ENCODE results near the gene OCIAD1.

OCIAD1 gene

DNA sequence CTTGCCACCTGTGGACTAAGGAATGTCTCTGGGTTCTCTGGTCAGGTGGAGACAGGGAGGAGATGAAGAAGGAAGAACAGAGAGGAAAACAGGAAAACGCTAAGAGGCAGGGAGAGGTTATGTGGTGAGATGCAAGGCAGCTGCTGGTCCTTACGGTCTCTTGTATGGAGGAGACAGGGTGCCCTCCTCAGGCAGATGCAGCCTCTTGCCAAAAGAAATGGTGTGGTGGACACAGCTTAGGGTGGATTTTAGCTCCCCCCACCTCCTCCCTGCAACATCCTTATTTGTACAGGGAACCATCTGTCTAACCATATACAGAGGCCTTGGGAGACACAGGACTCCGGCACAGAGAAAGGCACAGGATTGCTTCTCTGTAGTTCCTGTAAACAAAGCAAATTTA, 66.0 kb downstream of the OCIAD1 start:
- no peaks in the 10 kb centered on the region for H3K27me3 ChIP-seq (replicated peaks)

DNA sequence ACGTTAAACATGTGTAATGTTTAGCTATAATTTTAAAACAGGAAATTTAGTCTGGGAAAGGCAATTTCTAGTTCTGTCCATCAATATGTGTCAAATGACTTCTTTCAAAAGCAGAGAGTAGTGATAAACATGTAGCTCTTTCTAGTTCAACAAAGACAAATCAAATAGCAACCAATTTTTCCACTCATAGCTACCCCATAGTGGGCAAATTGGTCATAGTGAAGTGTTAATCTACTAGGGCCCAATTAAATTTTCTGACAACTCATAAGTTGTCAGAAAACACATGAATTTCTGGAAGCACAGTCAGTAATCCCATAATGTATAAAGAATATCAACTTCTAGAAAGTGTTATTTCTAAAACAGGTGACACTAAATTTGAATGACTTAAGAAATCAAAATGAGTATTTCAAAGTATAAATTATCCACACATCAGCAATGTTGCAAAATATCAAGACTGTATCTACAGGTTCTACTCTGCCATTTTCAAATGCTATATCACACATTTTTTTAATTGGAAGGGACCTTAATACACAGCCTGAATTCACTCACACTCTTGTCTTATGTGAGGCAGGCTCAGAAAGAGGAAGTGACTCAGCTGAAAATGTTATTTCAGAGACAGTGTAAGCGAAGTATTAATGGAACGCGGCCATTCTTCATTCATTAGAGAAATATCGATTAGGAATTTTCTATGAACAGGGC, 68.0 kb downstream of the OCIAD1 start:
- in situ Hi-C loops (cut with HindIII; ENCODE audit: low pct_ligation_motif_present, low sequenced_read_pairs): no loop called here
- TF ChIP-seq, protein P1, sequence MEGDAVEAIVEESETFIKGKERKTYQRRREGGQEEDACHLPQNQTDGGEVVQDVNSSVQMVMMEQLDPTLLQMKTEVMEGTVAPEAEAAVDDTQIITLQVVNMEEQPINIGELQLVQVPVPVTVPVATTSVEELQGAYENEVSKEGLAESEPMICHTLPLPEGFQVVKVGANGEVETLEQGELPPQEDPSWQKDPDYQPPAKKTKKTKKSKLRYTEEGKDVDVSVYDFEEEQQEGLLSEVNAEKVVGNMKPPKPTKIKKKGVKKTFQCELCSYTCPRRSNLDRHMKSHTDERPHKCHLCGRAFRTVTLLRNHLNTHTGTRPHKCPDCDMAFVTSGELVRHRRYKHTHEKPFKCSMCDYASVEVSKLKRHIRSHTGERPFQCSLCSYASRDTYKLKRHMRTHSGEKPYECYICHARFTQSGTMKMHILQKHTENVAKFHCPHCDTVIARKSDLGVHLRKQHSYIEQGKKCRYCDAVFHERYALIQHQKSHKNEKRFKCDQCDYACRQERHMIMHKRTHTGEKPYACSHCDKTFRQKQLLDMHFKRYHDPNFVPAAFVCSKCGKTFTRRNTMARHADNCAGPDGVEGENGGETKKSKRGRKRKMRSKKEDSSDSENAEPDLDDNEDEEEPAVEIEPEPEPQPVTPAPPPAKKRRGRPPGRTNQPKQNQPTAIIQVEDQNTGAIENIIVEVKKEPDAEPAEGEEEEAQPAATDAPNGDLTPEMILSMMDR (IDR thresholded peaks at IDR 0.05; ENCODE audit: low read depth, low read length, missing control alignments): no peak
- peak; percentile 37 for DNase-seq
- H3K27me3 ChIP-seq (replicated peaks): no peaks in the 10 kb centered on the region
- no peak overlapping the region for H3K4me3 ChIP-seq (ENCODE audit: low read depth, low read length)
- H3K36me3 ChIP-seq (replicated peaks): peaks cover 4% of the 10 kb centered on the region
- H3K27ac ChIP-seq: peak overlapping the region; percentile 65

More for the DNA sequence above, 66.0 kb downstream of the OCIAD1 start:
- TF ChIP-seq, protein P1 (IDR thresholded peaks at IDR 0.05; ENCODE audit: low read depth, low read length, missing control alignments): no peak
- in situ Hi-C loops (cut with HindIII; ENCODE audit: low pct_ligation_motif_present, low sequenced_read_pairs): no loop called here
- DNase-seq: no peak
- H3K27ac ChIP-seq: no peak overlapping the region
- H3K4me3 ChIP-seq (ENCODE audit: low read depth, low read length): no peak overlapping the region
- peaks cover 10% of the 10 kb centered on the region for H3K36me3 ChIP-seq (replicated peaks)

- no peak for DNase-seq
- Histone ChIP-seq H3K27me3 (replicated peaks) (no peaks in the 10 kb centered on the region), H3K27ac (peak overlapping the region; percentile 65), H3K36me3 (replicated peaks) (peaks cover 4% of the 10 kb centered on the region), H3K4me3 (ENCODE audit: low read depth, low read length) (no peak overlapping the region)
- TF ChIP-seq, protein P1 (IDR thresholded peaks at IDR 0.05; ENCODE audit: low read depth, low read length, missing control alignments): no peak
- in situ Hi-C loops (cut with HindIII; ENCODE audit: low pct_ligation_motif_present, low sequenced_read_pairs): no loop called here
Observed at GRCh38 chr4:48899432-48899749, 68.5 kb downstream of the OCIAD1 start.

DNA sequence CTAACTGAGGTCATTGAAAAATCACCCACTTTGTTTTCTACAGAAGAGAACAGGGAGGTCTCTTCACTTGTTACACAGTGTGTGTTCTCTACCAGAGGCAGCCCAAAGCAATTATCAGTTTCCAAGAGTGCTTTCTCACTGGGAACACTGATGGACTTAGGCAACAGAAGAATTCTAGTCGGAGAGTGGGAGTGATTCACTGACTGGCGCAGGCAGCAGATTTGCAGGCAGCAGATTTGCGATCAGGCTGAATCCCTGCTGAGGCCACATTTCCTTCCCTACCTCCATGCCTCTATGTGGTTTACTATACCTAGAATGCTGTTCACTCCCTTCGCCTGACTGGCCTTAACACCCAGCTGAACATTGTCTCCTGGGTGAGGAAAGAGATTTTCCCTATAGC, 69.1 kb downstream of the OCIAD1 start:
- Histone ChIP-seq H3K4me3 (ENCODE audit: low read depth, low read length) (no peak overlapping the region), H3K27ac (peak overlapping the region; percentile 65), H3K27me3 (replicated peaks) (no peaks in the 10 kb centered on the region), H3K36me3 (replicated peaks) (peaks cover 4% of the 10 kb centered on the region)
- in situ Hi-C loops (cut with HindIII; ENCODE audit: low pct_ligation_motif_present, low sequenced_read_pairs): no loop called here
- DNase-seq: peak; percentile 71
- TF ChIP-seq, protein P1 (IDR thresholded peaks at IDR 0.05; ENCODE audit: low read depth, low read length, missing control alignments): no peak

GRCh38 chr4:48901196-48901595, 70.3 kb downstream of the OCIAD1 start:
- H3K4me3 ChIP-seq (ENCODE audit: low read depth, low read length): no peak overlapping the region
- H3K27me3 ChIP-seq (replicated peaks): no peaks in the 10 kb centered on the region
- H3K36me3 ChIP-seq (replicated peaks): peaks cover 4% of the 10 kb centered on the region
- TF ChIP-seq, protein P1 (IDR thresholded peaks at IDR 0.05; ENCODE audit: low read depth, low read length, missing control alignments): no peak
- in situ Hi-C loops (cut with HindIII; ENCODE audit: low pct_ligation_motif_present, low sequenced_read_pairs): no loop called here
- no peak for DNase-seq
- H3K27ac ChIP-seq: no peak overlapping the region

- in situ Hi-C loops (cut with HindIII; ENCODE audit: low pct_ligation_motif_present, low sequenced_read_pairs): no loop called here
- TF ChIP-seq, protein P1 (IDR thresholded peaks at IDR 0.05; ENCODE audit: low read depth, low read length, missing control alignments): no peak
- Histone ChIP-seq H3K36me3 (replicated peaks) (no peaks in the 10 kb centered on the region), H3K27ac (no peak overlapping the region), H3K27me3 (replicated peaks) (no peaks in the 10 kb centered on the region), H3K4me3 (ENCODE audit: low read depth, low read length) (no peak overlapping the region)
- peak; percentile 24 for DNase-seq
Observed at GRCh38 chr4:48902266-48902665, 71.4 kb downstream of the OCIAD1 start.
